Measurements from ENCODE around the gene LARGE1.

The LARGE1 gene

GRCh38 chr22:33871935-33872334 lies 48.3 kb downstream of the LARGE1 start:
- no peak for TF ChIP-seq POLR2AphosphoS5 (IDR thresholded peaks at IDR 0.05; ENCODE audit: low read depth, low read length)
- no peak for TF ChIP-seq FOXP2 (optimal IDR thresholded peaks at IDR 0.05; ENCODE audit: borderline replicate concordance, extremely low read depth, extremely low read length, insufficient read depth)
- TF ChIP-seq REST (IDR thresholded peaks at IDR 0.05; ENCODE audit: insufficient read depth in 1 of 2, low read depth in 2 of 2, low read length in 2 of 2), result no peak
- no peak for TF ChIP-seq SIN3A (IDR thresholded peaks at IDR 0.05; ENCODE audit: borderline replicate concordance, insufficient read depth, low read length)
- TF ChIP-seq TAF1 (IDR thresholded peaks at IDR 0.05; ENCODE audit: borderline replicate concordance, insufficient read depth, low read length), result no peak

GRCh38 chr22:33869946-33870345 lies 50.3 kb downstream of the LARGE1 start:
- no peak for TF ChIP-seq REST (IDR thresholded peaks at IDR 0.05; ENCODE audit: insufficient read depth in 1 of 2, low read depth in 2 of 2, low read length in 2 of 2)
- no peak for TF ChIP-seq TAF1 (IDR thresholded peaks at IDR 0.05; ENCODE audit: borderline replicate concordance, insufficient read depth, low read length)
- TF ChIP-seq FOXP2 (optimal IDR thresholded peaks at IDR 0.05; ENCODE audit: borderline replicate concordance, extremely low read depth, extremely low read length, insufficient read depth), result no peak
- TF ChIP-seq SIN3A (IDR thresholded peaks at IDR 0.05; ENCODE audit: borderline replicate concordance, insufficient read depth, low read length), result no peak
- no peak for TF ChIP-seq POLR2AphosphoS5 (IDR thresholded peaks at IDR 0.05; ENCODE audit: low read depth, low read length)

- TF ChIP-seq SIN3A (IDR thresholded peaks at IDR 0.05; ENCODE audit: borderline replicate concordance, insufficient read depth, low read length), result no peak
- TF ChIP-seq TAF1 (IDR thresholded peaks at IDR 0.05; ENCODE audit: borderline replicate concordance, insufficient read depth, low read length), result no peak
- no peak for TF ChIP-seq REST (IDR thresholded peaks at IDR 0.05; ENCODE audit: insufficient read depth in 1 of 2, low read depth in 2 of 2, low read length in 2 of 2)
- no peak for TF ChIP-seq POLR2AphosphoS5 (IDR thresholded peaks at IDR 0.05; ENCODE audit: low read depth, low read length)
- TF ChIP-seq FOXP2 (optimal IDR thresholded peaks at IDR 0.05; ENCODE audit: borderline replicate concordance, extremely low read depth, extremely low read length, insufficient read depth), result no peak
Observed at GRCh38 chr22:33867971-33868370, 52.3 kb downstream of the LARGE1 start.

GRCh38 chr22:33867118-33867866 lies 53.0 kb downstream of the LARGE1 start:
- TF ChIP-seq REST (IDR thresholded peaks at IDR 0.05; ENCODE audit: insufficient read depth in 1 of 2, low read depth in 2 of 2, low read length in 2 of 2) (no peak), SIN3A (IDR thresholded peaks at IDR 0.05; ENCODE audit: borderline replicate concordance, insufficient read depth, low read length) (no peak), FOXP2 (optimal IDR thresholded peaks at IDR 0.05; ENCODE audit: borderline replicate concordance, extremely low read depth, extremely low read length, insufficient read depth) (no peak), POLR2AphosphoS5 (IDR thresholded peaks at IDR 0.05; ENCODE audit: low read depth, low read length) (no peak), TAF1 (IDR thresholded peaks at IDR 0.05; ENCODE audit: borderline replicate concordance, insufficient read depth, low read length) (no peak)
